ENCODE measurements around the gene NCSTN. TPM values are rescaled to one million over a fixed set of nuclear protein-coding genes. Genes with fewer than 3 reads are reported as not detected.
A peak's percentile ranks its signal among the peaks of the same experiment; 100 is the strongest.

Gene NCSTN
- polyA plus RNA-seq, 3 donors = 125 to 238 (median 145) TPM

DNA sequence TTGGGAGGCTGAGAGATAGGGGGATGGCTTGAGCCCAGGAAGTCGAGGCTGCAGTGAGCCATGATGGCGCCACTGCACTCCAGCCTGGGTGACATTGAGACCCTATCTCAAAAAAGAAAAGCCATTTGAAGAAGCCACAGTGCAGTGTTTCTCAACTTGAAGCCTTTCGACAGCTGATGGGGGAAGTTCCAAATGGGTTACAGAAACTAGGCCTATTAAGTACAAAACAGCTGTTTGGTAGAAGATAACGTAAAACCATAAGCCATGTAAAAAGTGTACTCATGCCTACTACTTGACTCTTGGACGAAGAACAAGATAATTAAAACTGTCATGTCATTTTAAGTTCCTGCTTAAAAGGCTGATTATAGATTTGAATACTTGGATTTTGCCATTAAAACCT, 16.8 kb upstream of the NCSTN start:
- Histone ChIP-seq H3K4me2 (replicated peaks; ENCODE audit: extremely low read depth, low read length, poor library complexity, severe bottlenecking) (no peak overlapping the region), H3K4me1 (ENCODE audit: control insufficient read depth in 1 of 2, insufficient read depth in 2 of 2, low read length in 2 of 2) (no peaks in the 10 kb centered on the region), H2AFZ (ENCODE audit: insufficient read depth, low read depth, low read length, poor library complexity, severe bottlenecking) (no peak overlapping the region), H3K27ac (ENCODE audit: low read depth in 1 of 2, low read length in 2 of 2) (no peak overlapping the region), H3K4me3 (replicated peaks in 1 of 3; ENCODE audit: low read depth in 2 of 3, low read length in 3 of 3) (no peak overlapping the region), H3K79me2 (ENCODE audit: insufficient read depth, low read length) (peaks cover 25% of the 10 kb centered on the region), H3K36me3 (replicated peaks in 1 of 2; ENCODE audit: control insufficient read depth in 1 of 2, insufficient read depth in 2 of 2, low read length in 2 of 2) (peaks cover 96 to 99% of the 10 kb centered on the region in 2 donors), H3K9me3 (replicated peaks in 1 of 2; ENCODE audit: control insufficient read depth in 1 of 2, insufficient read depth in 1 of 2, low read length in 2 of 2) (no peaks in the 10 kb centered on the region), H3K27me3 (ENCODE audit: control insufficient read depth in 2 of 2, insufficient read depth in 2 of 2, low read length in 2 of 2) (no peaks in the 10 kb centered on the region), H3K9ac (ENCODE audit: insufficient read depth, low read length, poor library complexity, severe bottlenecking) (no peak overlapping the region), H4K20me1 (ENCODE audit: insufficient read depth, low read length) (peaks cover 89% of the 10 kb centered on the region)
- Mint-ChIP-seq H3K4me3 (no peak overlapping the region), H3K9me3 (peaks cover 0 to 3% (median 0%) of the 10 kb centered on the region in 7 donors), H3K4me1 (peaks cover 2% of the 10 kb centered on the region), H3K27ac (no peak overlapping the region), H3K27me3 (ENCODE audit: low read depth in 3 of 3) (no peaks in the 10 kb centered on the region), H3K36me3 (peaks cover 79 to 95% of the 10 kb centered on the region in 2 donors)
- intact Hi-C loops (cut with micrococcal nuclease) = no loop called here
- DNase-seq = no peak
- no CpG with 5 or more reads among the region's 5 CpGs for WGBS (ENCODE audit: insufficient coverage)
- TF ChIP-seq, protein P1, sequence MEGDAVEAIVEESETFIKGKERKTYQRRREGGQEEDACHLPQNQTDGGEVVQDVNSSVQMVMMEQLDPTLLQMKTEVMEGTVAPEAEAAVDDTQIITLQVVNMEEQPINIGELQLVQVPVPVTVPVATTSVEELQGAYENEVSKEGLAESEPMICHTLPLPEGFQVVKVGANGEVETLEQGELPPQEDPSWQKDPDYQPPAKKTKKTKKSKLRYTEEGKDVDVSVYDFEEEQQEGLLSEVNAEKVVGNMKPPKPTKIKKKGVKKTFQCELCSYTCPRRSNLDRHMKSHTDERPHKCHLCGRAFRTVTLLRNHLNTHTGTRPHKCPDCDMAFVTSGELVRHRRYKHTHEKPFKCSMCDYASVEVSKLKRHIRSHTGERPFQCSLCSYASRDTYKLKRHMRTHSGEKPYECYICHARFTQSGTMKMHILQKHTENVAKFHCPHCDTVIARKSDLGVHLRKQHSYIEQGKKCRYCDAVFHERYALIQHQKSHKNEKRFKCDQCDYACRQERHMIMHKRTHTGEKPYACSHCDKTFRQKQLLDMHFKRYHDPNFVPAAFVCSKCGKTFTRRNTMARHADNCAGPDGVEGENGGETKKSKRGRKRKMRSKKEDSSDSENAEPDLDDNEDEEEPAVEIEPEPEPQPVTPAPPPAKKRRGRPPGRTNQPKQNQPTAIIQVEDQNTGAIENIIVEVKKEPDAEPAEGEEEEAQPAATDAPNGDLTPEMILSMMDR (IDR thresholded peaks at IDR 0.05) = no peak

DNA sequence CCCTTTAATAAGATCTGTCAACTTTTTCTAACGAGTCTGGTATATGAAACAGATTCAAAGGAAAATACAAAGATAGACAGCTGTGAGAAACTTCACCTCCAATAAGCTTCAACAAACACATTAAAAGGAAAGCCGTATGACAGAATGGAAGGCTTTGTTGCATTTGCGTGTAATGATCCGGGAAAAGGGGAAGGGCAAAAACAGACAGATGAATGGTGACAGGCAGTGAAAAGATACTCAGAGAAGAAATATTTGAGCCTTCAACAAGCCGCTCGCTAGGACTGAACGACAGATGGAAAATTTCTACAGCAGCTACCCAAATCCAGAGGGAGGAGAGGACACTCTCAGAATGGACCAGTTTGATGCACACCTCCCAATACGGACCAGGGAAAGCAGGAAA, 15.0 kb upstream of the NCSTN start:
- no peaks in the 10 kb centered on the region for H3K27me3 Mint-ChIP-seq (ENCODE audit: low read depth in 3 of 3)
- WGBS (ENCODE audit: insufficient coverage) = no CpG with 5 or more reads among the region's 8 CpGs

More for the DNA sequence above, 15.0 kb upstream of the NCSTN start:
- peak overlapping the region in 1 of 7 donors; percentile 21 for H3K27ac Mint-ChIP-seq
- no peaks in the 10 kb centered on the region for H3K27me3 ChIP-seq (ENCODE audit: control insufficient read depth in 2 of 2, insufficient read depth in 2 of 2, low read length in 2 of 2)
- H3K4me3 Mint-ChIP-seq = no peak overlapping the region
- H3K36me3 ChIP-seq (replicated peaks in 1 of 2; ENCODE audit: control insufficient read depth in 1 of 2, insufficient read depth in 2 of 2, low read length in 2 of 2) = peaks cover 96 to 99% of the 10 kb centered on the region in 2 donors
- H3K36me3 Mint-ChIP-seq = peaks cover 79 to 94% of the 10 kb centered on the region in 2 donors
- no peak overlapping the region for H2AFZ ChIP-seq (ENCODE audit: insufficient read depth, low read depth, low read length, poor library complexity, severe bottlenecking)
- H3K4me3 ChIP-seq (replicated peaks in 1 of 3; ENCODE audit: low read depth in 2 of 3, low read length in 3 of 3) = no peak overlapping the region
- peaks cover 22% of the 10 kb centered on the region for H3K79me2 ChIP-seq (ENCODE audit: insufficient read depth, low read length)
- DNase-seq = no peak
- H4K20me1 ChIP-seq (ENCODE audit: insufficient read depth, low read length) = peaks cover 82% of the 10 kb centered on the region
- intact Hi-C loops (cut with micrococcal nuclease) = no loop called here
- H3K9ac ChIP-seq (ENCODE audit: insufficient read depth, low read length, poor library complexity, severe bottlenecking) = no peak overlapping the region
- H3K4me2 ChIP-seq (replicated peaks; ENCODE audit: extremely low read depth, low read length, poor library complexity, severe bottlenecking) = no peak overlapping the region
- H3K27ac ChIP-seq (ENCODE audit: low read depth in 1 of 2, low read length in 2 of 2) = no peak overlapping the region
- TF ChIP-seq, protein P1 (IDR thresholded peaks at IDR 0.05) = no peak
- no peaks in the 10 kb centered on the region for H3K9me3 ChIP-seq (replicated peaks in 1 of 2; ENCODE audit: control insufficient read depth in 1 of 2, insufficient read depth in 1 of 2, low read length in 2 of 2)
- peaks cover 0 to 3% (median 0%) of the 10 kb centered on the region in 7 donors for H3K9me3 Mint-ChIP-seq
- no peaks in the 10 kb centered on the region for H3K4me1 ChIP-seq (ENCODE audit: control insufficient read depth in 1 of 2, insufficient read depth in 2 of 2, low read length in 2 of 2)
- H3K4me1 Mint-ChIP-seq = peaks cover 2% of the 10 kb centered on the region

All from CD14-positive monocyte (primary cell).